BLaER1 treated with 17β-estradiol and CSF1 and Interleukin-3, amounts not matched to agents 10 nM and 100 nM (cell line): ENCODE results near the gene NAPG.
A peak's percentile ranks its signal among the peaks of the same experiment; 100 is the strongest.
"Not testable (repeated sequence)": the region's sequence is repeated elsewhere in the genome, so short reads cannot be mapped to it uniquely, and the experiment has no call there.

Experiments used
- H3K27ac ChIP-seq, 11 experiments: shearing (Covaris generic); formaldehyde crosslinking; 2 replicates each; pipeline ENCODE4 v1.8.1; 2022
- H3K27me3 ChIP-seq, 11 experiments: shearing (Covaris generic); formaldehyde crosslinking; 2 replicates each; pipeline ENCODE4 v1.8.1; 2022
- H3K36me3 ChIP-seq, 11 experiments: shearing (Covaris generic); formaldehyde crosslinking; 2 replicates each; pipeline ENCODE4 v1.8.1; 2022
- H3K4me1 ChIP-seq, 10 experiments: shearing (Covaris generic); formaldehyde crosslinking; 2 replicates each; pipeline ENCODE4 v1.8.1; 2022
- H3K4me2 ChIP-seq, 11 experiments: shearing (Covaris generic); formaldehyde crosslinking; 2 replicates each; pipeline ENCODE4 v1.8.1; 2022
- H3K4me3 ChIP-seq, 10 experiments: shearing (Covaris generic); formaldehyde crosslinking; 2 replicates each; pipeline ENCODE4 v1.8.1; 2022
- H3K9ac ChIP-seq, 11 experiments: shearing (Covaris generic); formaldehyde crosslinking; 2 replicates each; pipeline ENCODE4 v1.8.1; 2022
- H3K9me3 ChIP-seq, 11 experiments: shearing (Covaris generic); formaldehyde crosslinking; replicated peaks in 1 of 11; 2 replicates each; pipeline ENCODE4 v1.8.1; 2022
- H4K20me1 ChIP-seq, 11 experiments: shearing (Covaris generic); formaldehyde crosslinking; 2 replicates each; pipeline ENCODE4 v1.8.1; 2022
- Cebpa-rat ChIP-seq, 11 experiments: shearing (Covaris generic); IDR thresholded peaks; 2 replicates each; pipeline ENCODE4 v1.8.1; 2022

The NAPG gene

GRCh38 chr18:10499230-10499629 is 26.6 kb upstream of the NAPG start:
- peak overlapping the region; percentile 18 to 62 (median 35); a peak in 18 of 22 replicates for H3K4me2 ChIP-seq
- no peaks in the 10 kb centered on the region for H4K20me1 ChIP-seq
- peaks cover 0 to 15% (median 5%) of the 10 kb centered on the region in 11 experiments; a peak in 12 of 22 replicates for H3K9me3 ChIP-seq
- no peaks in the 10 kb centered on the region for H3K36me3 ChIP-seq
- TF ChIP-seq Cebpa-rat (IDR thresholded peaks at IDR 0.05): peak in 6 of 11 experiments; percentile 10 to 51 (median 32); a peak in 3 of 22 replicates
- H3K9ac ChIP-seq: no peak overlapping the region
- no peak overlapping the region for H3K4me3 ChIP-seq
- H3K4me1 ChIP-seq: peaks cover 10 to 26% (median 18%) of the 10 kb centered on the region in 10 experiments
- H3K27ac ChIP-seq: no peak overlapping the region
- H3K27me3 ChIP-seq: no peaks in the 10 kb centered on the region

- no peak overlapping the region for H3K9ac ChIP-seq
- no peak overlapping the region; a peak in 1 of 22 replicates for H3K4me2 ChIP-seq
- no peak for TF ChIP-seq Cebpa-rat (IDR thresholded peaks at IDR 0.05)
- no peaks in the 10 kb centered on the region for H3K27me3 ChIP-seq
- no peaks in the 10 kb centered on the region for H4K20me1 ChIP-seq
- no peak overlapping the region for H3K4me3 ChIP-seq
- H3K9me3 ChIP-seq: peaks cover 8 to 23% (median 13%) of the 10 kb centered on the region in 11 experiments
- H3K36me3 ChIP-seq: no peaks in the 10 kb centered on the region
- H3K27ac ChIP-seq: no peak overlapping the region
- H3K4me1 ChIP-seq: peaks cover 10 to 26% (median 18%) of the 10 kb centered on the region in 10 experiments
Observed at GRCh38 chr18:10500038-10500437, 25.8 kb upstream of the NAPG start.

- Histone ChIP-seq H3K36me3 (peaks cover 0 to 6% (median 0%) of the 10 kb centered on the region in 11 experiments; a peak in 3 of 22 replicates), H3K27ac (no peak overlapping the region), H3K27me3 (no peaks in the 10 kb centered on the region), H4K20me1 (no peaks in the 10 kb centered on the region), H3K4me2 (no peak overlapping the region), H3K4me3 (0 out of 20 replicates have a peak overlapping the region, but pooled peaks of 1 of the 10 experiments have one; percentile 31), H3K4me1 (peaks cover 0 to 10% (median 1%) of the 10 kb centered on the region in 10 experiments; a peak in 12 of 20 replicates), H3K9ac (no peak overlapping the region), H3K9me3 (peaks cover 44 to 66% (median 55%) of the 10 kb centered on the region in 11 experiments)
- TF ChIP-seq Cebpa-rat (IDR thresholded peaks at IDR 0.05): no peak
Observed at GRCh38 chr18:10504723-10505122, 21.1 kb upstream of the NAPG start.

GRCh38 chr18:10505892-10506291 is 19.9 kb upstream of the NAPG start:
- not testable (repeated sequence) for H4K20me1 ChIP-seq, H3K4me3 ChIP-seq, H3K27ac ChIP-seq, H3K36me3 ChIP-seq, H3K4me2 ChIP-seq, H3K9ac ChIP-seq, H3K27me3 ChIP-seq, H3K4me1 ChIP-seq
- H3K9me3 ChIP-seq: peaks cover 44 to 58% (median 54%) of the 10 kb centered on the region in 11 experiments

GRCh38 chr18:10508591-10508990 is 17.2 kb upstream of the NAPG start:
- no peaks in the 10 kb centered on the region for H3K27me3 ChIP-seq
- peaks cover 0 to 8% (median 0%) of the 10 kb centered on the region in 10 experiments; a peak in 2 of 20 replicates for H3K4me1 ChIP-seq
- peak overlapping the region in 2 of 11 experiments; percentile 19 to 47; a peak in 2 of 22 replicates for H3K27ac ChIP-seq
- H3K4me3 ChIP-seq: no peak overlapping the region
- no peak for TF ChIP-seq Cebpa-rat (IDR thresholded peaks at IDR 0.05)
- no peak overlapping the region for H3K9ac ChIP-seq
- H3K9me3 ChIP-seq: peaks cover 44 to 58% (median 54%) of the 10 kb centered on the region in 11 experiments
- H3K4me2 ChIP-seq: peak overlapping the region in 1 of 11 experiments; percentile 8; a peak in 1 of 22 replicates
- H3K36me3 ChIP-seq: peaks cover 0 to 6% (median 0%) of the 10 kb centered on the region in 11 experiments; a peak in 3 of 22 replicates
- H4K20me1 ChIP-seq: no peaks in the 10 kb centered on the region

GRCh38 chr18:10511236-10511635 is 14.6 kb upstream of the NAPG start:
- Histone ChIP-seq H3K9ac (no peak overlapping the region), H3K4me2 (no peak overlapping the region), H3K4me1 (peaks cover 0 to 18% (median 6%) of the 10 kb centered on the region in 10 experiments; a peak in 11 of 20 replicates), H3K27ac (no peak overlapping the region), H3K4me3 (no peak overlapping the region), H3K36me3 (peaks cover 0 to 6% (median 0%) of the 10 kb centered on the region in 11 experiments; a peak in 3 of 22 replicates), H3K27me3 (no peaks in the 10 kb centered on the region), H3K9me3 (peaks cover 24 to 38% (median 32%) of the 10 kb centered on the region in 11 experiments), H4K20me1 (no peaks in the 10 kb centered on the region)
- no peak for TF ChIP-seq Cebpa-rat (IDR thresholded peaks at IDR 0.05)

- peaks cover 0 to 17% (median 11%) of the 10 kb centered on the region in 11 experiments; a peak in 15 of 22 replicates for H3K9me3 ChIP-seq
- H3K9ac ChIP-seq: no peak overlapping the region
- no peak overlapping the region for H3K27ac ChIP-seq
- H3K36me3 ChIP-seq: no peaks in the 10 kb centered on the region
- H4K20me1 ChIP-seq: no peaks in the 10 kb centered on the region
- peaks cover 13 to 26% (median 18%) of the 10 kb centered on the region in 10 experiments for H3K4me1 ChIP-seq
- 0 out of 22 replicates have a peak overlapping the region, but pooled peaks of 1 of the 11 experiments have one; percentile 12 for H3K4me2 ChIP-seq
- no peaks in the 10 kb centered on the region for H3K27me3 ChIP-seq
- no peak for TF ChIP-seq Cebpa-rat (IDR thresholded peaks at IDR 0.05)
- H3K4me3 ChIP-seq: no peak overlapping the region
Observed at GRCh38 chr18:10514082-10514481, 11.7 kb upstream of the NAPG start.

GRCh38 chr18:10514601-10515000 is 11.2 kb upstream of the NAPG start:
- Histone ChIP-seq H3K4me2 (no peak overlapping the region), H3K4me1 (peaks cover 19 to 31% (median 23%) of the 10 kb centered on the region in 10 experiments), H3K36me3 (no peaks in the 10 kb centered on the region), H3K9ac (no peak overlapping the region), H3K27me3 (no peaks in the 10 kb centered on the region), H3K4me3 (no peak overlapping the region), H3K9me3 (peaks cover 0 to 12% (median 10%) of the 10 kb centered on the region in 11 experiments; a peak in 15 of 22 replicates), H3K27ac (no peak overlapping the region), H4K20me1 (no peaks in the 10 kb centered on the region)
- no peak for TF ChIP-seq Cebpa-rat (IDR thresholded peaks at IDR 0.05)

- Histone ChIP-seq H3K36me3 (no peaks in the 10 kb centered on the region), H3K27ac (no peak overlapping the region), H3K9me3 (peaks cover 0 to 11% (median 8%) of the 10 kb centered on the region in 11 experiments; a peak in 11 of 22 replicates), H3K4me1 (peaks cover 23 to 36% (median 27%) of the 10 kb centered on the region in 10 experiments), H3K9ac (no peak overlapping the region), H4K20me1 (no peaks in the 10 kb centered on the region), H3K4me3 (no peak overlapping the region), H3K4me2 (peak overlapping the region in 6 of 11 experiments; percentile 22 to 51 (median 34); a peak in 11 of 22 replicates), H3K27me3 (no peaks in the 10 kb centered on the region)
- no peak for TF ChIP-seq Cebpa-rat (IDR thresholded peaks at IDR 0.05)
Observed at GRCh38 chr18:10515456-10515855, 10.4 kb upstream of the NAPG start.
